NCI-H446 treated with DMSO at 0.1 percent for 48 hours (cell line): ENCODE data around the gene DYRK2.

ENCODE experiments used
- DNase-seq: peaks from one replicate; lab custom pipeline; 2025; lab: John Stamatoyannopoulos, UW

The DYRK2 gene

DNA sequence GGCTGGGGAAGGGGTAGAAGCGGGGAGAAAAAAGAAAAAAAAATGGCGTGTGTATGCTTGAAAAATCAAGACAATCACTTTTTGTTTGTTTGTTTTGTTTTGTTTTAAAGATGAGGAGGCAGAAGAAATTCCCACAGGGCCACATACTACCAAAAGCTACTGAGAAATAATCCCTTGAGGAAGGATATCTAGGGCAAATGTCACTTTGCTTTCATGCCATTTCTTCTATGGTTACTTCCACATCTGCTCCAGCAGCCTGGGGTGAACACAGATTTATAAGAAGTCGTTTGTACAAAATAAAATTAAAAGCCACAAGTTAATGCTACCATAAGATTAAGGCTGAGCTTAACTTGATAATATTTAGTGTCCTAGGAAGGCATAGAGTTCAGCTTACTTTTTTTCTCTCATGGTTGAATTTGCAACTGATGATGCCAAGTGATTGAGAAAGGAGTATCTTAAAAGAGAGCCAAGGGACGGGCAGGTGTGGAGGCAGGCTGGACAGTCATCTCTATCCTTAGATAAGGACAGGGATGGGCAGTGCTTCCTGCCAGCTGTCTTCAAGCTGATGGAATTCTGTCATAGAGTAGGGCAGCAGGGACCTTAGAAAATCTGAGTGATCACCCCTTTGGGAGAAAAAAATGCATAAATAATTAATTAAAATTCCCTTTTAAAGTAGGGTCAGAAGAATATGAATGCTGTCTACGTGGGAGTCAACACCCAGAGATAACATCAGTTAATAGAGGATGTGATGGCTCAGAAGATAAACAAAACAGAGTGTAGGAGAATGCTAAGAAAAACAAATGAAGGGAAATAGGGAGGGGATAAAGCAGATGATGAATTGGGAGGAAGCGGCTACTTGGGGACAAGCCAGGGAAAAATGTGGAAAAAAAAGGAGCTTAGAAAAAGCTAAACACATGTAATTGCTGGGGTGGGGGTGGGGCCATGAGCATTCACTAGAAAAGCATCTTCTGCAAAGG, 57.1 kb downstream of the DYRK2 start:
- DNase-seq = no peak

DNA sequence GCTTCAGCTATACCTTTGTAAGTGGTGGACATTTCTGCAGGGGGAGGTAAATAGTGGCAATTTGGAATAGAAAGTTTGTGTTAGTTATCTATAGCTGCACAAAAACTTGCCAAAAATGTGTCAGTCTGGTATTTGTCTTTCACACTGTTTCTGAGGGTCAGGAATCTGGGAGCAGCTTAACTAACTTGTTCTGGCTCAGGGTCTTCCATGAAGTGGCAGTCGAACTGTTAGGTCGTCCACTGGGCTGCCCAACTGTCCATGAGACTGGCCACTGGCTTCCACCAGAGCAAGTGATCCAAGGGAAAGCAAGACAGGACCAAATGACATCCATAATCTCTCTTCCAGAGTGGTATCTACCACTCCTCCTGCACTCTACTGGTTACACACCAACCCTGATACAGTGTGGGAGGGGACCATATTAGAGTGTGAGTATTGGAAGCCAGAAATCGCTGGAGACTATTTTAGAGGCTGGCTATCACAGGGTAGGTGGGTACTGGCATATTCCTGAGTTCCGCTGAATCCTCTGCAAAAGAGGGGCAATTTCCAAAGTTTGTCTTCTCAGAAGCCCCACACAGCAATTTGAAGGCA, 60.9 kb downstream of the DYRK2 start:
- no peak for DNase-seq

DNA sequence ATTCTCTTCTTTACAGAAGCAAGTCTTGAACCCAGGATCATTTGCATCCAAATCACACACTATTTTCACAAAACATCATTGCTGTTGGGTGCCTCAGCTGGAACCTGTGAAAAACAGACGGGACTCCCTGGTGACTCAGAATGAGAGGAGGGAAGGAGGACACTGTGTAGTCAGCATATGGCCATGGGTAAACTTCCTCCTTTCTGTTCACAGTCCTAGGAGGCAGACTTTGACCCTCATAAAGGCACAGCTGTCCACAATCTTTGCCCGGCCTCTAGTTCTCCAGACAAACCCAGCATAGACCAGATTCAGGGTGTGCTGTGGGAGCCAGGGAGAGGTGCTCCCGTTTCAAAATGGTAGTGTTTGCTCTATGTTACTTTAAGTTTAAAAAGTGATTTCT, 62.0 kb downstream of the DYRK2 start:
- no peak for DNase-seq

- no peak for DNase-seq
Observed at GRCh38 chr12:67712011-67712410, 63.5 kb downstream of the DYRK2 start.

DNA sequence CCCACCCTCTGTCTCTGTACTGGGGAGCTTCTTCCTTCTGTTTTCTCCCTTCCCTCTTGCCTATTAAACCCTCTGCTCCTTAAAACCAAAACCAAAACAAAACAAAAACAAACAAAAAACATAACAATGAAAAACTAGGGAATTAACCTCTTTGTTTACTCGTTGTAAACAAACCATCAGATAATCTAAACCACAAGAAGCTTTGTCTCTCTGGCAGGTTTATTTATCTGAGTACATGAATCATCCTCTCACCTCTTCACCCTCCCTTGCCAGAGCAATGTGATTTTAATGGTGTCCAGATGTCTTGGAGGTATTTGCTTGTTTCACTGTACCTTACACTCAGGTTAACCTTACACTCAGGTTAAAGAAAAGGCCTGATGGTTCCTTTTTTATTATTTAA, 66.1 kb downstream of the DYRK2 start:
- DNase-seq = no peak
